Kidney epithelial cell (primary cell): Measurements from ENCODE around the gene SIKE1. TPM values are rescaled to one million over a fixed set of nuclear protein-coding genes. Genes with fewer than 3 reads are reported as not detected.
A peak's percentile ranks its signal among the peaks of the same experiment; 100 is the strongest.

Experiments used
- DNase-seq: peaks from one replicate; pipeline ENCODE4 v3.0.0-alpha.2; 2010; ENCODE audit warnings: low read depth
- H3K27me3 ChIP-seq: 2 replicates; pipeline ENCODE4 v1.6.0; 2011; ENCODE audit warnings: low read length; ENCODE audit not compliant: control insufficient read depth, insufficient read depth
- H3K36me3 ChIP-seq: 2 replicates; pipeline ENCODE4 v1.5.1; 2011; ENCODE audit warnings: low read length; ENCODE audit not compliant: control insufficient read depth, insufficient read depth
- H3K4me3 ChIP-seq: 2 replicates; pipeline ENCODE4 v1.5.1; 2011; ENCODE audit warnings: low read depth, mild to moderate bottlenecking, control low read depth, low read length
- CTCF ChIP-seq: IDR thresholded peaks from 2 replicates; pipeline ENCODE4 v1.5.1; 2011; ENCODE audit warnings: mild to moderate bottlenecking, moderate library complexity, low read length, control low read depth, inconsistent platforms; ENCODE audit not compliant: insufficient read depth, poor library complexity, severe bottlenecking
- total RNA-seq: library from RNA; depleted of rRNA; stranded (reverse); fragments of >200 nt; gene quantifications from 2 replicates; pipeline ENCODE4 v1.2.3, GENCODE V29; 2015

Gene SIKE1
- total RNA-seq, 1 donor from 2014 or later: 40.1 TPM

- no peak overlapping the region for H3K4me3 ChIP-seq
- no peak for DNase-seq
- H3K27me3 ChIP-seq: no peaks in the 10 kb centered on the region
- TF ChIP-seq CTCF: no peak
- no peaks in the 10 kb centered on the region for H3K36me3 ChIP-seq
Measured at GRCh38 chr1:114771992-114772391, 8.5 kb downstream of the SIKE1 start.

GRCh38 chr1:114770989-114771388 is 9.5 kb downstream of the SIKE1 start:
- H3K4me3 ChIP-seq: no peak overlapping the region
- no peaks in the 10 kb centered on the region for H3K36me3 ChIP-seq
- no peak for TF ChIP-seq CTCF
- DNase-seq: no peak
- H3K27me3 ChIP-seq: no peaks in the 10 kb centered on the region

GRCh38 chr1:114764689-114765088 is 15.8 kb downstream of the SIKE1 start:
- DNase-seq: no peak
- Histone ChIP-seq H3K4me3 (no peak overlapping the region), H3K36me3 (no peaks in the 10 kb centered on the region), H3K27me3 (no peaks in the 10 kb centered on the region)
- TF ChIP-seq CTCF: no peak

GRCh38 chr1:114758256-114758832 is 22.1 kb downstream of the SIKE1 start:
- H3K4me3 ChIP-seq: peak overlapping the region; percentile 100
- DNase-seq: no peak
- no peaks in the 10 kb centered on the region for H3K36me3 ChIP-seq
- H3K27me3 ChIP-seq: no peaks in the 10 kb centered on the region
- TF ChIP-seq CTCF: no peak

GRCh38 chr1:114757455-114758255 is 22.8 kb downstream of the SIKE1 start, which contains the start of gene CSDE1:
Gene CSDE1, minus strand, starts transcription at chr1:114757984. Its CDS starts 18,094 bp downstream, at chr1:114739890.
- Histone ChIP-seq H3K36me3 (no peaks in the 10 kb centered on the region), H3K4me3 (peak within 1 kb of the TSS; percentile 100), H3K27me3 (no peaks in the 10 kb centered on the region)
- DNase-seq: peak; percentile 89
- TF ChIP-seq CTCF: peak; percentile 64
